GM13976 (cell line): ENCODE results near the gene GRID1.

ENCODE experiments used
- DNase-seq: peaks from one replicate; pipeline ENCODE4 v3.0.0; 2012; ENCODE audit warnings: low spot score
- CTCF ChIP-seq: IDR thresholded peaks from 2 replicates; pipeline ENCODE4 v1.5.1; 2012; ENCODE audit warnings: borderline replicate concordance, mild to moderate bottlenecking; ENCODE audit not compliant: insufficient read depth; ENCODE audit errors: extremely low read depth, missing control alignments, control extremely low read depth
- in situ Hi-C: fragments of 300-500 bp; cut with MboI; formaldehyde crosslinking; loops from one replicate; pipeline ENCODE4 v1.12.0; 2022; ENCODE audit warnings: low sequenced_read_pairs, mixed read lengths, inconsistent platforms; ENCODE audit not compliant: unreplicated experiment

The GRID1 gene

GRCh38 chr10:86371116-86371515 lies 4.5 kb upstream of the GRID1 start:
- no peak for DNase-seq
- in situ Hi-C loops, result no loop called here
- TF ChIP-seq CTCF, result no peak

GRCh38 chr10:86370006-86370585 lies 3.5 kb upstream of the GRID1 start:
- no peak for TF ChIP-seq CTCF
- in situ Hi-C loops, result no loop called here
- DNase-seq, result no peak

- in situ Hi-C loops, result no loop called here
- TF ChIP-seq CTCF, result no peak
- DNase-seq, result no peak
These were observed 2.4 kb upstream of the GRID1 start for GRCh38 chr10:86368987-86369386.

GRCh38 chr10:86368046-86368445 lies 1.5 kb upstream of the GRID1 start:
- DNase-seq, result no peak
- in situ Hi-C loops, result no loop called here
- TF ChIP-seq CTCF, result no peak

- DNase-seq, result no peak
- in situ Hi-C loops, result no loop called here
- TF ChIP-seq CTCF, result no peak
These were observed 757 bp upstream of the GRID1 start for GRCh38 chr10:86367152-86367951.

GRCh38 chr10:86366902-86367151 lies 232 bp upstream of the GRID1 start:
- in situ Hi-C loops, result no loop called here
- no peak for DNase-seq
- TF ChIP-seq CTCF, result no peak
